M059J (cell line): Measurements from ENCODE around the gene KRT6A. TPM values are rescaled to one million over a fixed set of nuclear protein-coding genes. Genes with fewer than 3 reads are reported as not detected.
A peak's percentile ranks its signal among the peaks of the same experiment; 100 is the strongest.

ENCODE experiments used
- DNase-seq: peaks from one replicate; pipeline ENCODE4 v3.0.0-alpha.2; 2012; ENCODE audit warnings: low read depth
- total RNA-seq: library from RNA; depleted of rRNA; stranded (reverse); fragments of >200 nt; shearing (Covaris generic); gene quantifications from 2 replicates; pipeline ENCODE4 v1.2.3, GENCODE V29; 2014

The KRT6A gene
- total RNA-seq, 1 experiment from 2014 or later, result not detected

- DNase-seq, result peak; percentile 36
These were observed 32.0 kb upstream of the KRT6A start for GRCh38 chr12:52524898-52525591.

- DNase-seq, result no peak
These were observed 31.3 kb upstream of the KRT6A start for GRCh38 chr12:52524241-52524897.

GRCh38 chr12:52523824-52524223 lies 30.8 kb upstream of the KRT6A start:
- DNase-seq, result peak; percentile 79

- DNase-seq, result peak; percentile 66
These were observed 29.4 kb upstream of the KRT6A start for GRCh38 chr12:52522346-52523011.

GRCh38 chr12:52521568-52522266 lies 28.7 kb upstream of the KRT6A start:
- peak; percentile 91 for DNase-seq

GRCh38 chr12:52521175-52521567 lies 28.1 kb upstream of the KRT6A start:
- peak; percentile 82 for DNase-seq

GRCh38 chr12:52519826-52520662 lies 27.0 kb upstream of the KRT6A start, which contains the start of gene KRT5:
KRT5 (minus strand) TSS chr12:52520394; CDS start chr12:52520296, 98 bp downstream.
- no peak for DNase-seq

- DNase-seq, result no peak
These were observed 26.3 kb upstream of the KRT6A start for GRCh38 chr12:52519387-52519703.

- no peak for DNase-seq
These were observed 25.7 kb upstream of the KRT6A start for GRCh38 chr12:52518574-52519386.

- no peak for DNase-seq
These were observed 24.8 kb upstream of the KRT6A start for GRCh38 chr12:52517888-52518287.

- DNase-seq, result no peak
These were observed 24.2 kb upstream of the KRT6A start for GRCh38 chr12:52517005-52517835.

- peak; percentile 67 for DNase-seq
These were observed 23.1 kb upstream of the KRT6A start for GRCh38 chr12:52515927-52516831.

GRCh38 chr12:52515319-52515646 lies 22.2 kb upstream of the KRT6A start:
- DNase-seq, result no peak

- DNase-seq, result no peak
These were observed 21.6 kb upstream of the KRT6A start for GRCh38 chr12:52514471-52515318.

GRCh38 chr12:52513736-52514135 lies 20.7 kb upstream of the KRT6A start:
- no peak for DNase-seq

- no peak for DNase-seq
These were observed 15.2 kb upstream of the KRT6A start for GRCh38 chr12:52508211-52508610.

GRCh38 chr12:52506858-52507715 lies 14.0 kb upstream of the KRT6A start:
- DNase-seq, result peak; percentile 70
